ENCODE data around the gene PIN1. TPM values are rescaled to one million over a fixed set of nuclear protein-coding genes. Genes with fewer than 3 reads are reported as not detected.

Gene PIN1
- total RNA-seq, 2 experiments from 2014 or later: 95.1 to 101 TPM

DNA sequence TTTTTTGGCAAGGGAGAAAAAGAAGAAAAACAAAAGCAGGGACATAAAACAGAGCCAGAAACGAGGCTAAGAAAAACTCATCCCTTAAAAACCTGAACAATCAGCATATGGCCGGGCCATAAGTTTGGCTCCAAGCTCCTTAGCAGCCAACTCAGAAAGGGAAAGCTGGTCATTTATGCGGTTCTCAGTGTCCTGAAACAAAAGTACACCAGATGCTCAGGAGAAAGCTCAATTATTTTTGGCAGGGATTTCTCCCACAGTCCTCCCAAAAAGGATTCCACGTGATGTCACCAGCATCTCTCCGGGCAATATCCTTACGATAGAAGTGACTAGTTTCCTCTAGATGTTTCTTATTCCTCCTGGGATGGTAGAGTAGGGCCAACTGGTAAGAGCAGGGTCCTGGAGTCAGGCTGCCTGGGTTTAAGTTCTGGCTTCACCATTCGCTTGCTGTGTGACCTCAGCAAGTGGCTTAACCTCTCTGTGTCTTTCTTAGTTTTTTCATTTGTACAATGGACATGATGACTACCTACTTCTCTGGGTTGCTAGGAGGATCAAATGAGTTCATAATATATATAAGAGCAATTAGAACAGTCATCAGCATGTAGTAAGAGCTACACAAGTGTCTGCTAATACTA lies 34.0 kb downstream of the PIN1 start:
- H3K27me3 Mint-ChIP-seq: peaks cover 2% of the 10 kb centered on the region
- no peak for DNase-seq
- no peak for ATAC-seq (ENCODE audit: low read depth)
- H3K36me3 Mint-ChIP-seq: peaks cover 13% of the 10 kb centered on the region
- POLR2A ChIA-PET: interaction anchor here (0.7 to 2.3 kb wide), 2 partner anchors 12 to 260 kb away, joined by 3 to 6 read pairs; no protein-coding TSS in a partner anchor
- H3K4me3 Mint-ChIP-seq: no peak overlapping the region
- H3K4me1 Mint-ChIP-seq: peaks cover 28% of the 10 kb centered on the region
- no peaks in the 10 kb centered on the region for H3K9me3 Mint-ChIP-seq
- no peak overlapping the region for H3K27ac Mint-ChIP-seq

- peaks cover 7% of the 10 kb centered on the region for H3K4me1 Mint-ChIP-seq
- no peaks in the 10 kb centered on the region for H3K9me3 Mint-ChIP-seq
- peaks cover 2% of the 10 kb centered on the region for H3K27me3 Mint-ChIP-seq
- ATAC-seq (ENCODE audit: low read depth) (no peak), DNase-seq (no peak)
- H3K4me3 Mint-ChIP-seq: no peak overlapping the region
- POLR2A ChIA-PET: interaction anchor here (0.5 to 0.6 kb wide), 2 partner anchors 14 to 42 kb away, joined by 3 to 5 read pairs; no protein-coding TSS in a partner anchor
- no peak overlapping the region for H3K27ac Mint-ChIP-seq
- H3K36me3 Mint-ChIP-seq: peaks cover 14% of the 10 kb centered on the region
Observed at GRCh38 chr19:9871626-9872338, 36.7 kb downstream of the PIN1 start.

GRCh38 chr19:9872618-9873242 lies 37.6 kb downstream of the PIN1 start:
- ATAC-seq (ENCODE audit: low read depth) (no peak), DNase-seq (no peak)
- peaks cover 2% of the 10 kb centered on the region for H3K27me3 Mint-ChIP-seq
- H3K36me3 Mint-ChIP-seq: peaks cover 9% of the 10 kb centered on the region
- peaks cover 3% of the 10 kb centered on the region for H3K4me1 Mint-ChIP-seq
- no peak overlapping the region for H3K4me3 Mint-ChIP-seq
- POLR2A ChIA-PET: interaction anchor here (0.6 kb wide), 1 partner anchor 11 kb away, joined by 5 read pairs; no protein-coding TSS in a partner anchor
- H3K27ac Mint-ChIP-seq: no peak overlapping the region
- H3K9me3 Mint-ChIP-seq: no peaks in the 10 kb centered on the region

DNA sequence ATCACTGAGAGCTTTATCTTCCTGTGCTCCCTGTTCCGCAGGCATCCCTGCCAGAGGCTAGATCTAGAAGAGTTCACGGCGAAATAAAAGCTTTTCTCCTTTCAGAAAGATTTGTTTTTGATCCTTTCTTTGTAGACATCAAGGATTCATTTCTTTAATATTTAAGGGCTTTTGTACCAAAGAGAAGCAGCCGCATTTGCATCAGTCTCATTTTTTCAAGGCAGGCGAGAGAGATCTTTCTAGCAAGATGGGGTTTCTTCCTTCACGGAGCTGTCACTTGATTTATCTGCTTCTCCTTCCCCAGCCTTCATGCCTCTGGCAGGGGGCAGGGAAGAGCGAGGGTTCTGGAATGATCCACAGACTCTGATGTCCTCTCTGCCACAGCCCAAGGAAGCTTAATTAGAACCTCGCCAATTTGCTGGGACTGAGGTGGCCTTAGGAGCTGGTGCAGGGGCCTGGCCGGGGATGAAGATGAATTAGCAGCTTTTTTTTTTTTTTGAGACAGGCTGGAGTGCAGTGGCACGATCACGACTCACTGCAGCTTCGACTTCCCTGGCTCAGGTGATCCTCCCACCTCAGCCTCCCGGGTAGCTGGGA lies 40.0 kb downstream of the PIN1 start:
- ATAC-seq (ENCODE audit: low read depth) (no peak), DNase-seq (no peak)
- no peak overlapping the region for H3K4me3 Mint-ChIP-seq
- POLR2A ChIA-PET: interaction anchor here (0.6 to 1.5 kb wide), 3 partner anchors 10 to 1026 kb away, joined by 3 read pairs; no protein-coding TSS in a partner anchor
- H3K36me3 Mint-ChIP-seq: peaks cover 10% of the 10 kb centered on the region
- H3K4me1 Mint-ChIP-seq: peaks cover 4% of the 10 kb centered on the region
- no peak overlapping the region for H3K27ac Mint-ChIP-seq
- H3K9me3 Mint-ChIP-seq: no peaks in the 10 kb centered on the region
- peaks cover 2% of the 10 kb centered on the region for H3K27me3 Mint-ChIP-seq

- DNase-seq (no peak), ATAC-seq (ENCODE audit: low read depth) (no peak)
- no peaks in the 10 kb centered on the region for H3K9me3 Mint-ChIP-seq
- H3K4me1 Mint-ChIP-seq: peaks cover 4% of the 10 kb centered on the region
- H3K27ac Mint-ChIP-seq: no peak overlapping the region
- POLR2A ChIA-PET: interaction anchor here (0.6 to 1.5 kb wide), 2 partner anchors 10 to 17 kb away, joined by 3 read pairs; no protein-coding TSS in a partner anchor
- peaks cover 2% of the 10 kb centered on the region for H3K27me3 Mint-ChIP-seq
- no peak overlapping the region for H3K4me3 Mint-ChIP-seq
- peaks cover 6% of the 10 kb centered on the region for H3K36me3 Mint-ChIP-seq
Observed at GRCh38 chr19:9875796-9876195, 40.7 kb downstream of the PIN1 start.

- ATAC-seq (ENCODE audit: low read depth) (no peak), DNase-seq (no peak)
- Mint-ChIP-seq H3K27ac (no peak overlapping the region), H3K9me3 (no peaks in the 10 kb centered on the region), H3K4me1 (peaks cover 2% of the 10 kb centered on the region), H3K27me3 (peaks cover 2% of the 10 kb centered on the region), H3K4me3 (no peak overlapping the region), H3K36me3 (peaks cover 4% of the 10 kb centered on the region)
- POLR2A ChIA-PET: no interaction called here
Observed at GRCh38 chr19:9877780-9878510, 42.8 kb downstream of the PIN1 start.

DNA sequence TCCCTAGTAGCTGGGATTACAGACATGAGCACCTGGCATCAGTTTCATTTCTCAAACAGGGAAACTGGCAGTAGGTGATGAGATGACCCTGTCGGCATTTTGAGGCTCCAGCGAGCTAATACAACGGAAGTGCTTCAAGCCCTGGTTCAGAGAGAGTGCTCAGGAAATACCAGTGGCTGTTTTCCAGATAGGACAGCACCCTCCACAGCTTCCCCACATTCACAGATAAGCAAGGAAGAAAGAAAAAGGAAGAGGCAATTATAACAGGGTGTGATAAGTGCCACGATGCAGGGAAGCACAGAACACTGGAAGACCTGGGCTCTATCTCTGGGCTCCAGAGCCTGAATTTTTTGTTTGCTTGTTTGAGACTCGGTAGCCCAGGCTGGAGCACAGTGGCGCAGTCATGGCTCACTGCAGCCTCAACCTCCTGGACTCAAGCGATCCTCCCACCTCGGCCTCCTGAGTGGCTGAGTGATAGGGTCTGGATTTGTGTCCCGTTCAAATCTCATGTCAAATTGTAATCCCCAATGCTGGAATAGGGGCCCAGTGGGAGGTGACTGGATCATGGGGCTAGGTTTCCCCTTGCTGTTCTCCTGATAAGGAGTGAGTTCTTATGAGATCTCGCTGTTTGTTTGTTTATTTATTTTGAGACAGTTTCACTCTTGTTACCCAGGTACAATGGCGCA lies 43.5 kb downstream of the PIN1 start:
- DNase-seq (no peak), ATAC-seq (ENCODE audit: low read depth) (no peak)
- Mint-ChIP-seq H3K4me3 (no peak overlapping the region), H3K4me1 (peaks cover 2% of the 10 kb centered on the region), H3K9me3 (no peaks in the 10 kb centered on the region), H3K36me3 (peaks cover 4% of the 10 kb centered on the region), H3K27ac (peak overlapping the region; percentile 16), H3K27me3 (peaks cover 2% of the 10 kb centered on the region)
- POLR2A ChIA-PET: no interaction called here

DNA sequence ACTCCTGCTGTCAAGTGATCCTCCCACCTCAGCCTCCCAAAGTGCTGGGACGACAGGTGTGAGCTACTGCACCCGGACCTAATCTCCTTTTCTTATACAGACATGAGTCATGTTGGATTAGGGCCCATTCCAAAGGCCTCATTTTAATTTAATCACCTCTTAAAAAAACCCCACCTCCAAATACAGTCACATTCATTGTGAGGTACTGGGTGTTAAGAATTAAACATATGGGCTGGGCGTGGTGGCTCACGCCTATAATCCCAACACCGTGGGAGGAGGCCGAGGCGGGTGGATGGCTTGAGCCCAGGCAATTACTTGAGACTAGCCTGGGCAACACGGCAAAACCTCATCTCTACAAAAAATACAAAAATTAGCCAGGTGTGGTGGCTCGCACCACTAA lies 46.6 kb downstream of the PIN1 start:
- DNase-seq: no peak
- Mint-ChIP-seq H3K27me3 (no peaks in the 10 kb centered on the region), H3K27ac (no peak overlapping the region), H3K36me3 (peaks cover 2% of the 10 kb centered on the region), H3K4me1 (peaks cover 2% of the 10 kb centered on the region), H3K4me3 (no peak overlapping the region), H3K9me3 (no peaks in the 10 kb centered on the region)
- ATAC-seq (ENCODE audit: low read depth): no peak
- POLR2A ChIA-PET: interaction anchor here (0.6 kb wide), 1 partner anchor 19 kb away, joined by 4 read pairs; no protein-coding TSS in a partner anchor

- peaks cover 2% of the 10 kb centered on the region for H3K4me1 Mint-ChIP-seq
- no peak for DNase-seq
- peaks cover 2% of the 10 kb centered on the region for H3K27me3 Mint-ChIP-seq
- no peak overlapping the region for H3K4me3 Mint-ChIP-seq
- H3K27ac Mint-ChIP-seq: no peak overlapping the region
- ATAC-seq (ENCODE audit: low read depth): no peak
- H3K36me3 Mint-ChIP-seq: peaks cover 2% of the 10 kb centered on the region
- no peaks in the 10 kb centered on the region for H3K9me3 Mint-ChIP-seq
- POLR2A ChIA-PET: interaction anchor here (0.6 kb wide), 1 partner anchor 89 kb away, joined by 3 read pairs; no protein-coding TSS in a partner anchor
Observed at GRCh38 chr19:9883231-9883758, 48.2 kb downstream of the PIN1 start.

DNA sequence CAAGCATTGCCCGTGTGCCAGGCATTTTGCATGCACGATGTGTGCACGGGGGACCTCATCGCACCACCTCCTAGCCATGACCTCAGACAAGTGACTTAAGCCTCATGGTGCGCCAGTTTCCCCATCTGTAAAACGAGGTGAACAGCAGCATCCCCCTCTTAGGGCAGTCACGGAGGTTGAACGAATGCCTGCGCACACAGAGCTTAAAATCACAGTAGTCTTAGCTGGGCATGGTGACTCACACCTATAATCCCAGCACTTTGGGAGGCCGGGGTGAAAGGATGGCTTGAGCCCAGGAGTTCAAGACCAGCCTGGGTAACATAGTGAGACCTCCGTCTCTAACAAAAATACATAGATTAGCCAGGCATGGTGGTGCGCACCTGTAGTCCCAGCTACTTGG lies 48.6 kb downstream of the PIN1 start:
- Mint-ChIP-seq H3K9me3 (no peaks in the 10 kb centered on the region), H3K4me3 (no peak overlapping the region), H3K36me3 (no peaks in the 10 kb centered on the region), H3K27me3 (peaks cover 2% of the 10 kb centered on the region), H3K27ac (no peak overlapping the region), H3K4me1 (no peaks in the 10 kb centered on the region)
- ATAC-seq (ENCODE audit: low read depth) (no peak), DNase-seq (no peak)
- POLR2A ChIA-PET: interaction anchor here (0.6 kb wide), 2 partner anchors 21 to 57 kb away, joined by 4 to 5 read pairs; no protein-coding TSS in a partner anchor

DNA sequence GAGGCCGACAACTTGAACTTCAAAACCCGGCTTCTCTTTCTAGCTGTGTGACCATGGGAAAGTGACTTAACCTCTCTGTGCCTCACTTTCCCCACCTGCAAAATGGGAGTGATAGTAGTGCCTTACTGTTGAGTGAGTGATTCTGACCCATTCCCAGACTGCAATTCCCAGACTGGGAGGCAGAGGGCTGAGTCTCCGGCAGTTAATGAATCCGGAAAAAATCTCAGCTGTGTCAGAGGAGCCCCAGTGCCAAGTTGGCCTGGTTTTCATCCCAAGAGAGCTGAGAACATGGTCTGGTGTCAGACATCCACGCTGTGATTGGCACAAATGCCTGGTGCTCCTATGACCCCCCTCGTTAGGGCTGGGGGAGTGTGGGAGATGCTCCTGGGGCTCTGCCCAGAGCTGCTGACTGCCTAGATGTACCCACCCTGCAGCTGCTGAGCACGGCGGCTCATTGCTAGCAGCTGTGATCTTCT lies 50.0 kb downstream of the PIN1 start:
- no peak for ATAC-seq (ENCODE audit: low read depth)
- Mint-ChIP-seq H3K9me3 (no peaks in the 10 kb centered on the region), H3K27ac (no peak overlapping the region)

More for the DNA sequence above, 50.0 kb downstream of the PIN1 start:
- Mint-ChIP-seq H3K4me1 (no peaks in the 10 kb centered on the region), H3K27me3 (peaks cover 2% of the 10 kb centered on the region), H3K4me3 (no peak overlapping the region), H3K36me3 (no peaks in the 10 kb centered on the region)
- POLR2A ChIA-PET: no interaction called here
- no peak for DNase-seq
